PFSK-1 (cell line): ENCODE data around the gene POLE.

ENCODE experiments used
- POLR2AphosphoS5 ChIP-seq: IDR thresholded peaks from 2 replicates; pipeline ENCODE4 v1.6.1; 2012; ENCODE audit warnings: low read depth, mild to moderate bottlenecking, control low read depth, low read length, moderate library complexity
- REST ChIP-seq, 2 experiments: IDR thresholded peaks; 2 replicates each; pipeline versions ENCODE4 v1.6.1 to v1.8.0; 2011 to 2012; ENCODE audit warnings: low read depth in 2 of 2, low read length in 2 of 2, control low read depth in 1 of 2, inconsistent platforms in 1 of 2, mild to moderate bottlenecking in 1 of 2, moderate library complexity in 1 of 2; ENCODE audit not compliant: insufficient read depth in 1 of 2
- SIN3A ChIP-seq: IDR thresholded peaks from 2 replicates; pipeline ENCODE4 v1.6.1; 2012; ENCODE audit warnings: mild to moderate bottlenecking, low read length, moderate library complexity, borderline replicate concordance; ENCODE audit not compliant: insufficient read depth
- TAF1 ChIP-seq: IDR thresholded peaks from 2 replicates; pipeline ENCODE4 v1.6.1; 2012; ENCODE audit warnings: low read length, control low read depth, borderline replicate concordance; ENCODE audit not compliant: insufficient read depth

- TF ChIP-seq POLR2AphosphoS5: no peak
- TF ChIP-seq TAF1: no peak
- no peak for TF ChIP-seq REST (IDR thresholded peaks at IDR 0.05; ENCODE audit: insufficient read depth in 1 of 2, low read depth in 2 of 2, low read length in 2 of 2)
- no peak for TF ChIP-seq SIN3A
Measured at GRCh38 chr12:132731574-132731973, 44.4 kb upstream of the POLE start.
